ENCODE results near the gene MYO15B.

- no peak for TF ChIP-seq POLR2A (IDR thresholded peaks at IDR 0.05)
- TF ChIP-seq, protein P1, sequence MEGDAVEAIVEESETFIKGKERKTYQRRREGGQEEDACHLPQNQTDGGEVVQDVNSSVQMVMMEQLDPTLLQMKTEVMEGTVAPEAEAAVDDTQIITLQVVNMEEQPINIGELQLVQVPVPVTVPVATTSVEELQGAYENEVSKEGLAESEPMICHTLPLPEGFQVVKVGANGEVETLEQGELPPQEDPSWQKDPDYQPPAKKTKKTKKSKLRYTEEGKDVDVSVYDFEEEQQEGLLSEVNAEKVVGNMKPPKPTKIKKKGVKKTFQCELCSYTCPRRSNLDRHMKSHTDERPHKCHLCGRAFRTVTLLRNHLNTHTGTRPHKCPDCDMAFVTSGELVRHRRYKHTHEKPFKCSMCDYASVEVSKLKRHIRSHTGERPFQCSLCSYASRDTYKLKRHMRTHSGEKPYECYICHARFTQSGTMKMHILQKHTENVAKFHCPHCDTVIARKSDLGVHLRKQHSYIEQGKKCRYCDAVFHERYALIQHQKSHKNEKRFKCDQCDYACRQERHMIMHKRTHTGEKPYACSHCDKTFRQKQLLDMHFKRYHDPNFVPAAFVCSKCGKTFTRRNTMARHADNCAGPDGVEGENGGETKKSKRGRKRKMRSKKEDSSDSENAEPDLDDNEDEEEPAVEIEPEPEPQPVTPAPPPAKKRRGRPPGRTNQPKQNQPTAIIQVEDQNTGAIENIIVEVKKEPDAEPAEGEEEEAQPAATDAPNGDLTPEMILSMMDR (IDR thresholded peaks at IDR 0.05) = no peak
- no peak for TF ChIP-seq POLR2AphosphoS5 (IDR thresholded peaks at IDR 0.05)
These were observed 47.4 kb downstream of the MYO15B start for GRCh38 chr17:75634754-75635609.

Data from stomach (tissue), 4 donors.